ENCODE measurements around the gene KATNAL1. TPM values are rescaled to one million over a fixed set of nuclear protein-coding genes. Genes with fewer than 3 reads are reported as not detected.

Gene KATNAL1
- total RNA-seq, 3 donors from 2014 or later (not counting 1 experiment from before 2014, with no cell fraction given) = 15.0 to 22.8 (median 21.9) TPM

DNA sequence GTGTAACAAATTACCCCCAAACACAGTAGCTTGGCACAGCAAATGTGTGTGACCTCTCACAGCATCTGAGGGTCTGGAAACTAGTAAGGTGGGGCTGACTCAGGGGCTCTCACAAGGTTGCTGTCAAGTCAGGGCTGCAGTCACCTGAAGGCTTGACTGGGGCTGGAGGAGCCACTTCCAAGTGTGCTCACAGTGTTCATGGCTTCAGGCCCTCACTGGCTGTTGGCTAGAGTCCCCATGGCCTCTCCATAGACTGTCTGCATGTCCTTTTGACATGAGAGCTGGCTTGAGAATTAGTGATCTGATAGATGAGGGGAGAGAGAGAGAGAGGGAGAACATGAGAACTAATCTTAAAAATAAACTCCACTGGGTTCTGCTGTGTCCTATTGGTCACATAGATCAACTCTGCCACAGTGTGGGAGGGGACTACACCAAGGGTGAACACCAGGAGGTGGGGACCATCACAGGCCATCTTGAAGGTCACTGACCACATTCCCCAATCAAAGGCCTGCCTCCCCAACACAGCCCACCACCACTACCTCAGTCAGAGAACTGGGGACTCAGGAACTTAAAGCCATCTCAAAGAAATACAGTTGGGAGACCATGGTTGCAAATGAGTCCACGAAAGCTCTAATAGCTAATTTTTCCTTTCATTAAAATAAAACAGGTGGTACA is 38.2 kb upstream of the KATNAL1 start:
- Histone ChIP-seq H3K36me3 (ENCODE audit: control insufficient read depth, insufficient read depth, low read length) (peaks cover 6% of the 10 kb centered on the region), H3K4me3 (ENCODE audit: low read length) (no peak overlapping the region), H3K27ac (ENCODE audit: low read length) (no peak overlapping the region), H3K27me3 (ENCODE audit: control insufficient read depth, insufficient read depth, low read length) (no peaks in the 10 kb centered on the region), H3K9me3 (ENCODE audit: control insufficient read depth, insufficient read depth, low read length) (no peaks in the 10 kb centered on the region), H3K4me1 (ENCODE audit: control insufficient read depth, insufficient read depth, low read length) (peaks cover 31% of the 10 kb centered on the region)
- Mint-ChIP-seq H3K9me3 (no peaks in the 10 kb centered on the region), H3K27me3 (ENCODE audit: low read depth in 2 of 2) (no peaks in the 10 kb centered on the region), H3K36me3 (peaks cover 10% of the 10 kb centered on the region), H3K27ac (no peak overlapping the region), H3K4me3 (peak overlapping the region; percentile 78), H3K4me1 (peaks cover 38 to 41% of the 10 kb centered on the region in 2 donors)
- intact Hi-C loops (cut with micrococcal nuclease) = no loop called here
- TF ChIP-seq, protein P1, sequence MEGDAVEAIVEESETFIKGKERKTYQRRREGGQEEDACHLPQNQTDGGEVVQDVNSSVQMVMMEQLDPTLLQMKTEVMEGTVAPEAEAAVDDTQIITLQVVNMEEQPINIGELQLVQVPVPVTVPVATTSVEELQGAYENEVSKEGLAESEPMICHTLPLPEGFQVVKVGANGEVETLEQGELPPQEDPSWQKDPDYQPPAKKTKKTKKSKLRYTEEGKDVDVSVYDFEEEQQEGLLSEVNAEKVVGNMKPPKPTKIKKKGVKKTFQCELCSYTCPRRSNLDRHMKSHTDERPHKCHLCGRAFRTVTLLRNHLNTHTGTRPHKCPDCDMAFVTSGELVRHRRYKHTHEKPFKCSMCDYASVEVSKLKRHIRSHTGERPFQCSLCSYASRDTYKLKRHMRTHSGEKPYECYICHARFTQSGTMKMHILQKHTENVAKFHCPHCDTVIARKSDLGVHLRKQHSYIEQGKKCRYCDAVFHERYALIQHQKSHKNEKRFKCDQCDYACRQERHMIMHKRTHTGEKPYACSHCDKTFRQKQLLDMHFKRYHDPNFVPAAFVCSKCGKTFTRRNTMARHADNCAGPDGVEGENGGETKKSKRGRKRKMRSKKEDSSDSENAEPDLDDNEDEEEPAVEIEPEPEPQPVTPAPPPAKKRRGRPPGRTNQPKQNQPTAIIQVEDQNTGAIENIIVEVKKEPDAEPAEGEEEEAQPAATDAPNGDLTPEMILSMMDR (IDR thresholded peaks at IDR 0.05) = no peak
- DNase-seq (no peak), ATAC-seq (no peak)
- WGBS (ENCODE audit: insufficient coverage) = no CpG with 5 or more reads among the region's 1 CpG

DNA sequence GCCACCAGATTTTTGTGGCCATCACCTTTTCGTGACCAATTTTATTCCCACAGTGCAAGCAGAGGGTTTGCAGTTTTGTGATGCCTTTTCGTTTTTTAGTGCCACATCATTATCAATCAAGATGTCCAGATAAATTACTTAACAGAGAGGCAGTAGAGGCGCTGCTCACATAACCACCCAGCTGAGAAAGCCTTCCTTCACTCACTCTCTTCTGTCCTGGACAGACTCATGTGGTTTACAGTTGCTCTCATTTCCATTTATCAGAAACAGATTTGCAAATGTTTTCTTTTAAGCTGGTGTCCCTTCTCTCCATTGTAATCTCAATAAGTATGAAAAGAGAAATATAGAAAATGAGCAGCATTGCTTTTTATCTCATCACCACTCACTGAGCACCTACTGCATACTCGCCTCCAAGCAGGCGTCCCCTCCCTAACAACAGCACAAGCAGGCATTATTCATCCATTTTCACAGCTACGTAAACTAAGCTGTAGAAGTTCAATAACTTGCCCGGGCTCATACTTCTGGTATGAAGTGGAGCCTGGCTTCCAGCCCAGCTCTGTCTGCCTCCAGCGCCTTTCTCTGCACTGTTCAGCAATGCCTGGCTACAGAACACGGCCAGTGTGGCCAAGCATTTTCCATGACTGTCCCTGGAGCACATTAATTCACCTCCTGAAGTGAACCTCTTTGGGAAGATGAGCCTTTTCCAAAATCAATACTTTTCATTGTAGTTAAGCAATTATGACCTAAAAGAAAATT is 34.6 kb upstream of the KATNAL1 start:
- intact Hi-C loops (cut with micrococcal nuclease) = no loop called here

DNA sequence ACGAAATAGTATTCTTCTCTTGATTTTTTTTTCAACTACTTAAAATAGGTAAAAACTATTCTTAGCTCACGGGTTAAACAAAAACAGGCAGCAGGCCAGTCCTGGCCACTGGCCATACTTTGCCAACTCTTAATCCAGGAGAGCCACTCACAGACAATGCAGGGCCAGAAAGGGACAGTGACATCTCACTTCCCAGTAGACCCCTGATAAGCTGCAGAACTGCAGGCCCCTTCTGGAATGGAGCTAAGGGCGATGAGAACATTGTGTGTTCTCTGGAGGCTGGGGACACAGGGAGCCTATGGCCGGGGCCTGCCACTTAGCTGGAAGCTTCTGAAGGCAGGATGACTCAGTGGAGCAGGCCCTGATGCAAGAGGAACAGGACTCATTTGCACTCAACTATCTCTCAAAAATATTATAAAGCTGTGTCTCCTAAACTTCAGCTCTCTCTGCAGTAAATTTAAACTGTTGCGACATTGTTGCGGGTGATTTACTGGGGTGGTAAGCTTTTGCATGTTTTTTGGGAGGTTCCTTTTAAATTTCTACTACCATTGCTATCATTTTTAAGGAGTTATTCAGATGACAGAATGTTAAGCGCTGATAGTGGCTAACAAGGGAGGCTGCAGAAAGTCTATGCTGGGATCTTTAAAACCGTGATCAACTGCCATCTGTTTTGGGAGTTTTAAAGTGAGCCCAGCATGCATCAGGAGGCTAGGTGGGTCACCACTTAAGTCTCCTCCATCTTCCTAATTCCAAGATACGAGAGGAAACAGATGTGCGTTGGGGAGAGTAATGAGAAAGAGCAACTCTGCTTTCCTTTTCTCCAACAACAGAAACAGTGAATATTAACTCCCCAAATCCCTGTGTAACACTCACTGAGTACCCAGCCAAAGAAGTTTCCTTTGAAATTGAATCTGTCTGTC is 33.2 kb upstream of the KATNAL1 start:
- peaks cover 6% of the 10 kb centered on the region for H3K36me3 ChIP-seq (ENCODE audit: control insufficient read depth, insufficient read depth, low read length)

More for the DNA sequence above, 34.6 kb upstream of the KATNAL1 start:
- no peak overlapping the region for H3K4me3 ChIP-seq (ENCODE audit: low read length)
- H3K4me1 Mint-ChIP-seq = peaks cover 26 to 31% of the 10 kb centered on the region in 2 donors
- H3K36me3 ChIP-seq (ENCODE audit: control insufficient read depth, insufficient read depth, low read length) = peaks cover 6% of the 10 kb centered on the region
- no peaks in the 10 kb centered on the region for H3K27me3 ChIP-seq (ENCODE audit: control insufficient read depth, insufficient read depth, low read length)
- no peak overlapping the region for H3K27ac ChIP-seq (ENCODE audit: low read length)
- H3K27me3 Mint-ChIP-seq (ENCODE audit: low read depth in 2 of 2) = no peaks in the 10 kb centered on the region
- H3K27ac Mint-ChIP-seq = no peak overlapping the region
- TF ChIP-seq, protein P1 (IDR thresholded peaks at IDR 0.05) = no peak
- H3K9me3 Mint-ChIP-seq = no peaks in the 10 kb centered on the region
- ATAC-seq (no peak), DNase-seq (no peak)
- peaks cover 10% of the 10 kb centered on the region for H3K36me3 Mint-ChIP-seq
- WGBS (ENCODE audit: insufficient coverage) = 89% methylated on average over 9 of the region's 9 CpGs
- H3K4me1 ChIP-seq (ENCODE audit: control insufficient read depth, insufficient read depth, low read length) = peaks cover 16% of the 10 kb centered on the region
- no peaks in the 10 kb centered on the region for H3K9me3 ChIP-seq (ENCODE audit: control insufficient read depth, insufficient read depth, low read length)
- H3K4me3 Mint-ChIP-seq = no peak overlapping the region

More for the DNA sequence above, 33.2 kb upstream of the KATNAL1 start:
- DNase-seq (no peak), ATAC-seq (no peak)
- H3K4me3 Mint-ChIP-seq = no peak overlapping the region
- H3K36me3 Mint-ChIP-seq = peaks cover 10% of the 10 kb centered on the region
- H3K9me3 Mint-ChIP-seq = no peaks in the 10 kb centered on the region
- TF ChIP-seq, protein P1 (IDR thresholded peaks at IDR 0.05) = no peak
- intact Hi-C loops (cut with micrococcal nuclease) = no loop called here
- Histone ChIP-seq H3K4me1 (ENCODE audit: control insufficient read depth, insufficient read depth, low read length) (peaks cover 5% of the 10 kb centered on the region), H3K4me3 (ENCODE audit: low read length) (no peak overlapping the region), H3K27me3 (ENCODE audit: control insufficient read depth, insufficient read depth, low read length) (no peaks in the 10 kb centered on the region), H3K27ac (ENCODE audit: low read length) (no peak overlapping the region), H3K9me3 (ENCODE audit: control insufficient read depth, insufficient read depth, low read length) (no peaks in the 10 kb centered on the region)
- H3K4me1 Mint-ChIP-seq = peaks cover 17 to 18% of the 10 kb centered on the region in 2 donors
- WGBS (ENCODE audit: insufficient coverage) = 89% methylated on average over 6 of the region's 10 CpGs
- no peak overlapping the region for H3K27ac Mint-ChIP-seq
- no peaks in the 10 kb centered on the region for H3K27me3 Mint-ChIP-seq (ENCODE audit: low read depth in 2 of 2)

All from natural killer cell (primary cell).